GM10248 (cell line): ENCODE measurements around the gene STAT3.

Source experiments
- CTCF ChIA-PET: fragments of 300-600 bp; sonication (Branson Sonifier 250); formaldehyde crosslinking; extraction: SDS; loops from one replicate; lab custom pipeline; 2021; ENCODE audit warnings: antibody characterized with exemption; lab: Yijun Ruan, JAX
- POLR2A ChIA-PET: fragments of 350-650 bp; sonication (Branson Sonifier 250); formaldehyde crosslinking; extraction: SDS; loops from one replicate; lab custom pipeline; 2020; ENCODE audit warnings: antibody characterized with exemption; lab: Yijun Ruan, JAX
- DNase-seq: peaks from one replicate; pipeline ENCODE4 v3.0.0; 2012; ENCODE audit errors: extremely low spot score
- TF ChIP-seq, protein P1 (sequence below): IDR thresholded peaks from 2 replicates; pipeline ENCODE4 v1.5.1; 2012; ENCODE audit warnings: mild to moderate bottlenecking, low read depth; ENCODE audit errors: extremely low read depth, missing control alignments, control extremely low read depth

Gene STAT3

DNA sequence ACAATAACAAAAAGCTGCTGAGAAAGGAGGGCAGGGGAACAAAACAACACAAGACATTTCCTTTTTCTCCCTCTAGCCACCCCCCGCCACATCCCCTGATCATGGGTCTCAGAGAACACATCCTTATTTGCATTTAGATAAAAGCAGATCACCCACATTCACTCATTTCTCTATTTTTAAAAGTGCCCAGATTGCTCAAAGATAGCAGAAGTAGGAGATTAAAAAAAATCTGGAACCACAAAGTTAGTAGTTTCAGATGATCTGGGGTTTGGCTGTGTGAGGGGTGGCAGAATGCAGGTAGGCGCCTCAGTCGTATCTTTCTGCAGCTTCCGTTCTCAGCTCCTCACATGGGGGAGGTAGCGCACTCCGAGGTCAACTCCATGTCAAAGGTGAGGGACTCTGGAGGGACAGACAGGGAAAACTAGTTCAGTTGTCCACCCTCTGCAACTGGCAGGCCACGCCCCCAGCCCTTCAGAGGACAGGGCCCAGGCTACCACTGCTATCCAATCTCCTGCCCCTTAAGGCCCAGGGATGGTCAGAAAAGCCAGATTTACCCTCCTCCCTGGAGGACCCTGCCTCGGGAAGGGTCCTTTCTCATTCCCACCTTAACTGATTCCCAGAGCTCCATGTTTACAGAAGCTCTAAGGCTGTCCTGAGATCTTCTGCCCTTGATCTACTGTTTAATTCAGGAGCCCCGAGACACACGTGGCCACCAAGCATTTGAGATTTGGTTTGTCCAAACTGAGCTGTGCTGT lies 72.7 kb downstream of the STAT3 start:
- DNase-seq = no peak
- POLR2A ChIA-PET = interaction anchor here (0.6 to 0.7 kb wide), 3 partner anchors 12 to 157 kb away, joined by 3 to 5 read pairs (median 3); no protein-coding TSS in a partner anchor

DNA sequence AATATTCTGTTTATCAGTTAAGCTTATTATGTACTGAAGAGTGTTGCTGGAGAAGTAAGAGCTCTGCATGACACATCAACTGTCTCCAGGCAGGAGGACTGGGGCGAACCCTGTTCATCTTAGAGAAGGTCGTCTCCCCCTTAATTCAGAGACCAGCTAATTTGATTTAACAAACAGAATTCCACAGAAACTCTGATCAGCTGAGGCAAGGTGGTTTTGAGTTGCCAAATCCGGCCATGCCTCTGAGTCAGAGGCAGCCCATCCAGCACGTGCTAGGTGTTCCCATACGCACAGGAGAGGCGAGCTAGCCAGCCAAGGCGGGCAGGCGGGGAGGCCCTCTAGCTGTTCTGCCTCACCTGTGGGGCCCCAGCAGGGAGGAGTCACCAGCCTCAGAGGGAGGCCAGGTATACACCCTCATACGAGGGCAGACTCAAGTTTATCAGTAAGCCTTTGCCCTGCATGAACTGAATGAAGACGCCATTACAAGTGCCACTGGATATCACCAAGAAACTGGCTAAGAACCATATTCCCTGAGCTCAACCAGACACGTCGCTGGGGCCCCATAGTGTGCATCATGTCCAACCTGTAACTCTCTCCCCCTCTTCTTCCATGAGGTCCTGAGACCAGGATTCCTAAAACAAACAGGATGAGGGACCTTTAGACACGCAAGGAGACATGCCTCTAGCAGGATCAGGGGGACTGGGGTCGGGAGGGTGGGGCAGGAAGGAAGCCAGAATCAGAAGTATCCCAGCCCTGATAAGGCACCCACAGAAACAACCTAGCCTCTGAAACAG lies 74.3 kb downstream of the STAT3 start:
- DNase-seq = no peak
- ChIA-PET POLR2A (interaction anchor here (0.7 to 1.1 kb wide), 3 partner anchors 19 to 349 kb away, joined by 3 to 6 read pairs (median 6); no protein-coding TSS in a partner anchor), CTCF (interaction anchor here (0.9 to 31.0 kb wide), 12 partner anchors 9 to 216 kb away, joined by 3 to 890 read pairs (median 6); partner anchors contain the start of genes CAVIN1, STAT3 and STAT5A)
- TF ChIP-seq, protein P1, sequence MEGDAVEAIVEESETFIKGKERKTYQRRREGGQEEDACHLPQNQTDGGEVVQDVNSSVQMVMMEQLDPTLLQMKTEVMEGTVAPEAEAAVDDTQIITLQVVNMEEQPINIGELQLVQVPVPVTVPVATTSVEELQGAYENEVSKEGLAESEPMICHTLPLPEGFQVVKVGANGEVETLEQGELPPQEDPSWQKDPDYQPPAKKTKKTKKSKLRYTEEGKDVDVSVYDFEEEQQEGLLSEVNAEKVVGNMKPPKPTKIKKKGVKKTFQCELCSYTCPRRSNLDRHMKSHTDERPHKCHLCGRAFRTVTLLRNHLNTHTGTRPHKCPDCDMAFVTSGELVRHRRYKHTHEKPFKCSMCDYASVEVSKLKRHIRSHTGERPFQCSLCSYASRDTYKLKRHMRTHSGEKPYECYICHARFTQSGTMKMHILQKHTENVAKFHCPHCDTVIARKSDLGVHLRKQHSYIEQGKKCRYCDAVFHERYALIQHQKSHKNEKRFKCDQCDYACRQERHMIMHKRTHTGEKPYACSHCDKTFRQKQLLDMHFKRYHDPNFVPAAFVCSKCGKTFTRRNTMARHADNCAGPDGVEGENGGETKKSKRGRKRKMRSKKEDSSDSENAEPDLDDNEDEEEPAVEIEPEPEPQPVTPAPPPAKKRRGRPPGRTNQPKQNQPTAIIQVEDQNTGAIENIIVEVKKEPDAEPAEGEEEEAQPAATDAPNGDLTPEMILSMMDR = no peak

More for the DNA sequence above, 72.7 kb downstream of the STAT3 start:
- TF ChIP-seq, protein P1 = no peak
- CTCF ChIA-PET = interaction anchor here (1.2 to 31.0 kb wide), 4 partner anchors 8 to 87 kb away, joined by 3 to 890 read pairs (median 44); partner anchors contain the start of gene STAT3

DNA sequence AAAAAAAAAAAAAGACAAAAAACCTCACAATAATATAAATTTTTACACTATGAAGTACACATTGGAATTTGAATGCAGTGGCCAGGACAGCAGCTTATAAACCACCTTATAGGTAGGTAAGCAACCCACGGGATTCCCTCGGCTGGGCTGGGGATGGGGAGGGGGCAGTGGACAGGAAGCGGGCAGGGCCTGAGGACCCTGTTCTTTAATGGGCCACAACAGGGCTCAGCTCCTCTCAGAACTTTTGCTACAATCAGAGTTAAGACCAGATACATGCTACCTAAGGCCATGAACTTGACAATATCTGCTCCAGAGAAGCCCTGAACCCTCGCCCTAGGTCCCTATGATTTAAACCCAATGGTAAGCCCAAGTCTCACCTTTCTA lies 74.9 kb downstream of the STAT3 start:
- POLR2A ChIA-PET = interaction anchor here (0.6 to 1.1 kb wide), 2 partner anchors 75 to 83 kb away, joined by 3 to 4 read pairs; no protein-coding TSS in a partner anchor
- DNase-seq = no peak
- CTCF ChIA-PET = interaction anchor here (0.9 to 31.0 kb wide), 13 partner anchors 10 to 217 kb away, joined by 3 to 890 read pairs (median 4); partner anchors contain the start of genes CAVIN1, STAT3 and STAT5A
- TF ChIP-seq, protein P1 = no peak

DNA sequence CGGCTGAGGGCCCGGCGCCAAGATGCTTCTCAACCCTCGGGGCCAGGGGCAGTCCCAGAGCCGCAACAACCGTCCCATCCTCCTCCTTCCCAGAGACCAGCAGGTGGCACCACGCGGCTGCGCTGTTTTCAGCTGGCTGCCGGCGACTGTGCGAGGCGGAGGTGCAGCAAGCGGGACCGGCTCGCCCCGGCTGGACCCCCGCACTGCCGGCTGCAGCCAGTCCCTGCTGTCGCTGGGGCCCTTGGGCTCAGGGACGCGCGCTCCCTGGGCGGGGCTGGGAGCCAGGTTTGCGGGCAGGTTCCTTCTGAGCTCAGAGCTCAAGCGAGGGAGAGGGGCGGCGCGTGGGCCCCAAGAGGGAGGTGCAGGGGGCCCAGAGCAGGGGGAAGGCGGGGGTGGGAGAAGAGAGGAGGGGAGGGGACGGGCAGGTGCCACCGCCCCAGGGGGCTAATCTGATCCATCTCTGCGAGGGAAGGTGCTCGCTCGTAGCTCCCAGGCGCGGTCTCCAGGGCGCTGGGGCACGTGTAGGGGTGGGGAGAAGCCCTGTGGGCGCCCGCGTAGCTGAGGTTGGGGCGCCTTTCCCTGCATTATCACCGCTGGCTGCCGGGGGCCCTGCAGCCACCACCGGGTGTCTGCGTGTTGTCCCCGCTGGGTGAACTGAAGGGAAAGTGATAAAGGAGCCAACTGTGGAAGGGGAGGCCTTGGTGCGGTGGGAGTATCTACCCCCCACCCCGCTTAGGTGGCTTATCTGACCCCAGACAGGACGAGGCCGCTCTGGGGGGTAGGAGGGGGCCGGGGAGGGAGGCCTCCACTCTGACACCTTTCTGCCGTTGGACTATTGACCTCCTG lies 75.7 kb downstream of the STAT3 start:
- POLR2A ChIA-PET = interaction anchor here (0.6 to 1.5 kb wide), 5 partner anchors 9 to 98 kb away, joined by 3 to 12 read pairs (median 6); partner anchors contain the start of gene STAT3
- CTCF ChIA-PET = interaction anchor here (0.7 to 31.0 kb wide), 26 partner anchors 10 to 287 kb away, joined by 3 to 890 read pairs (median 4); partner anchors contain the start of genes CAVIN1, KCNH4, STAT3 and STAT5A
- peak; percentile 82 for DNase-seq
- TF ChIP-seq, protein P1 = peak; percentile 76

DNA sequence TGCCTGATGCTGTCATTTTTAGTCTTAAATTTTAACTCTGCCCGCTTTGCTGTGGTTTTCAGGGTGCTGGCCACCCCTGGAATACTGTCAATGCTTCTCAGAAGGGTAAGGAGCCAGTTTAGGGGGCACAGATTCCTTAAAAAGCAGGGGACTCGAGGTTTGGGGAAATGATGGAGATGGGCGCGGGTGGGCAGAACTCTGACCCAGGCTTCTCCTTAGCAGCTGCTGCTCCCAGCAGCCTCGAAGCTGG lies 76.3 kb downstream of the STAT3 start:
- ChIA-PET POLR2A (interaction anchor here (1.3 to 1.5 kb wide), 3 partner anchors 10 to 76 kb away, joined by 3 to 12 read pairs (median 6); partner anchors contain the start of gene STAT3), CTCF (interaction anchor here (0.7 to 31.0 kb wide), 19 partner anchors 10 to 287 kb away, joined by 3 to 890 read pairs (median 4); partner anchors contain the start of genes KCNH4, STAT3 and STAT5A)
- TF ChIP-seq, protein P1 = no peak

More for the DNA sequence above, 76.3 kb downstream of the STAT3 start:
- no peak for DNase-seq
